A673 (cell line): ENCODE measurements around the gene DGUOK.

Experiments used
- EZH2 ChIP-seq: fragments of 200-600 bp; sonication (generic); IDR thresholded peaks from 2 replicates; pipeline ENCODE4 v1.6.1; 2017; ENCODE audit warnings: borderline replicate concordance, low read depth, mild to moderate bottlenecking, mixed read lengths, antibody characterized with exemption, low read length; ENCODE audit not compliant: poor library complexity, severe bottlenecking
- TF ChIP-seq, protein P1 (sequence below): fragments of 300-800, 200-600 bp; sonication (generic); conservative IDR thresholded peaks from 2 replicates; pipeline ENCODE4 v1.5.1; 2017; ENCODE audit warnings: low read depth, mild to moderate bottlenecking, antibody characterized with exemption, low read length, moderate library complexity, mixed read lengths

DNA sequence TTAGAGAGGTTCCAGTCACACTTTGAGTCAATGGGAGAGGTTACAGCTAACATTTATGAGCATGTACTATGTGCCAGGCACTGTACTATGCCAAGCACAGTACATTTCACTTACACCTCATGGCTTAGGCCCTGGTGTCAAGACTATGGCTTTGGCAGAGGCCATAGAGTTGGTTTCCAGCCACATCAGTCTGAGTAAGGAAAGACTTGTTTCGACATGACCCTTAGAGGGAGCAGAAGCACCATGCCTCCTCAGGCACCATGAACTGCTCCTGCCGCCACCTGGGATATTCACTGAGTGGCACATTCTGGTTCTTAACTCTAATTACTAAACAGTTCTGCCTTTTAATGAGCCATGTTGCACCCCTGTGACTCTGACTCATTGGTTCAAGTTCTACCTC lies 12.7 kb downstream of the DGUOK start:
- TF ChIP-seq, protein P1, sequence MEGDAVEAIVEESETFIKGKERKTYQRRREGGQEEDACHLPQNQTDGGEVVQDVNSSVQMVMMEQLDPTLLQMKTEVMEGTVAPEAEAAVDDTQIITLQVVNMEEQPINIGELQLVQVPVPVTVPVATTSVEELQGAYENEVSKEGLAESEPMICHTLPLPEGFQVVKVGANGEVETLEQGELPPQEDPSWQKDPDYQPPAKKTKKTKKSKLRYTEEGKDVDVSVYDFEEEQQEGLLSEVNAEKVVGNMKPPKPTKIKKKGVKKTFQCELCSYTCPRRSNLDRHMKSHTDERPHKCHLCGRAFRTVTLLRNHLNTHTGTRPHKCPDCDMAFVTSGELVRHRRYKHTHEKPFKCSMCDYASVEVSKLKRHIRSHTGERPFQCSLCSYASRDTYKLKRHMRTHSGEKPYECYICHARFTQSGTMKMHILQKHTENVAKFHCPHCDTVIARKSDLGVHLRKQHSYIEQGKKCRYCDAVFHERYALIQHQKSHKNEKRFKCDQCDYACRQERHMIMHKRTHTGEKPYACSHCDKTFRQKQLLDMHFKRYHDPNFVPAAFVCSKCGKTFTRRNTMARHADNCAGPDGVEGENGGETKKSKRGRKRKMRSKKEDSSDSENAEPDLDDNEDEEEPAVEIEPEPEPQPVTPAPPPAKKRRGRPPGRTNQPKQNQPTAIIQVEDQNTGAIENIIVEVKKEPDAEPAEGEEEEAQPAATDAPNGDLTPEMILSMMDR: no peak
- no peak for TF ChIP-seq EZH2
